Measurements from ENCODE around the gene PRRT1.
"Not testable (repeated sequence)": the region's sequence is repeated elsewhere in the genome, so short reads cannot be mapped to it uniquely, and the experiment has no call there.

The PRRT1 gene

GRCh38 chr6:32149092-32149755 lies 2.5 kb downstream of the PRRT1 start:
- peak; percentile 16 to 36 for ATAC-seq

GRCh38 chr6:32148289-32149091 lies 3.2 kb downstream of the PRRT1 start:
- ATAC-seq: peak; percentile 75 to 82

GRCh38 chr6:32147401-32148132 lies 4.2 kb downstream of the PRRT1 start:
- ATAC-seq: no peak

- no peak for ATAC-seq
Measured at GRCh38 chr6:32146687-32147086, 5.1 kb downstream of the PRRT1 start.

GRCh38 chr6:32146287-32146686 lies 5.5 kb downstream of the PRRT1 start:
- no peak for ATAC-seq

- ATAC-seq: not testable (repeated sequence)
Measured at GRCh38 chr6:32144238-32144637, 7.5 kb downstream of the PRRT1 start.

- ATAC-seq: no peak
Measured at GRCh38 chr6:32140420-32141046, 11.2 kb downstream of the PRRT1 start.

- no peak for ATAC-seq
Measured at GRCh38 chr6:32139590-32139989, 12.1 kb downstream of the PRRT1 start.

GRCh38 chr6:32137454-32137853 lies 14.3 kb downstream of the PRRT1 start:
- no peak for ATAC-seq

GRCh38 chr6:32133786-32134185 lies 18.0 kb downstream of the PRRT1 start:
- ATAC-seq: no peak

GRCh38 chr6:32132110-32132509 lies 19.6 kb downstream of the PRRT1 start:
- ATAC-seq: no peak

GRCh38 chr6:32131439-32131948 lies 20.2 kb downstream of the PRRT1 start:
- ATAC-seq: no peak

- ATAC-seq: no peak
Measured at GRCh38 chr6:32129297-32130088, 22.2 kb downstream of the PRRT1 start.

GRCh38 chr6:32128751-32129296 lies 22.9 kb downstream of the PRRT1 start:
- ATAC-seq: no peak

- ATAC-seq: peak; percentile 94 to 96
Measured at GRCh38 chr6:32127717-32128592, 23.8 kb downstream of the PRRT1 start, which contains the start of gene ATF6B. Gene ATF6B (minus strand): TSS chr6:32128246. CDS start chr6:32128207, 39 bp downstream.

- ATAC-seq: no peak
Measured at GRCh38 chr6:32127409-32127716, 24.4 kb downstream of the PRRT1 start.

GRCh38 chr6:32126880-32127279 lies 24.9 kb downstream of the PRRT1 start:
- no peak for ATAC-seq

GRCh38 chr6:32123681-32124080 lies 28.1 kb downstream of the PRRT1 start:
- no peak for ATAC-seq

GRCh38 chr6:32120573-32121059 lies 31.1 kb downstream of the PRRT1 start:
- no peak for ATAC-seq
